HG02798 (cell line): ENCODE results near the gene SPIRE1.
"Not testable (repeated sequence)": the region's sequence is repeated elsewhere in the genome, so short reads cannot be mapped to it uniquely, and the experiment has no call there.

Experiments used
- ATAC-seq: cut with Tn5 transposase; IDR thresholded peaks from one replicate; pipeline ENCODE4 v1.9.1; 2021; ENCODE audit warnings: mild to moderate bottlenecking; ENCODE audit not compliant: unreplicated experiment, poor library complexity

The SPIRE1 gene

GRCh38 chr18:12560600-12560999 is 97.3 kb downstream of the SPIRE1 start:
- not testable (repeated sequence) for ATAC-seq

GRCh38 chr18:12559319-12559718 is 98.6 kb downstream of the SPIRE1 start:
- no peak for ATAC-seq

- no peak for ATAC-seq
Observed at GRCh38 chr18:12556946-12557806, 100.7 kb downstream of the SPIRE1 start.

- no peak for ATAC-seq
Observed at GRCh38 chr18:12554796-12555388, 103.0 kb downstream of the SPIRE1 start.

- ATAC-seq = no peak
Observed at GRCh38 chr18:12552879-12553242, 105.0 kb downstream of the SPIRE1 start.

- ATAC-seq = not testable (repeated sequence)
Observed at GRCh38 chr18:12551943-12552878, 105.7 kb downstream of the SPIRE1 start.

- not testable (repeated sequence) for ATAC-seq
Observed at GRCh38 chr18:12551466-12551865, 106.4 kb downstream of the SPIRE1 start.

- no peak for ATAC-seq
Observed at GRCh38 chr18:12543697-12544096, 114.2 kb downstream of the SPIRE1 start.

GRCh38 chr18:12540751-12541150 is 117.2 kb downstream of the SPIRE1 start:
- ATAC-seq = no peak

- ATAC-seq = not testable (repeated sequence)
Observed at GRCh38 chr18:12539158-12539557, 118.7 kb downstream of the SPIRE1 start.

- ATAC-seq = no peak
Observed at GRCh38 chr18:12534820-12535219, 123.1 kb downstream of the SPIRE1 start.

GRCh38 chr18:12532661-12533060 is 125.2 kb downstream of the SPIRE1 start:
- no peak for ATAC-seq

- no peak for ATAC-seq
Observed at GRCh38 chr18:12531749-12532148, 126.2 kb downstream of the SPIRE1 start.

GRCh38 chr18:12520442-12520992 is 137.4 kb downstream of the SPIRE1 start:
- no peak for ATAC-seq

- no peak for ATAC-seq
Observed at GRCh38 chr18:12518832-12519531, 138.9 kb downstream of the SPIRE1 start.

- ATAC-seq = no peak
Observed at GRCh38 chr18:12518326-12518725, 139.6 kb downstream of the SPIRE1 start.

GRCh38 chr18:12517142-12517825 is 140.6 kb downstream of the SPIRE1 start:
- no peak for ATAC-seq

GRCh38 chr18:12516049-12516630 is 141.8 kb downstream of the SPIRE1 start:
- no peak for ATAC-seq

GRCh38 chr18:12515550-12515949 is 142.4 kb downstream of the SPIRE1 start:
- no peak for ATAC-seq
